Ureter (tissue), 1 donor: ENCODE measurements around the gene NELL1. TPM values are rescaled to one million over a fixed set of nuclear protein-coding genes. Genes with fewer than 3 reads are reported as not detected.

Source experiments
- DNase-seq: peaks from one replicate; pipeline ENCODE4 v3.0.0-alpha.2; 2020; ENCODE audit warnings: low spot score
- total RNA-seq: library from RNA; stranded (reverse); gene quantifications from one replicate; pipeline ENCODE4 v1.2.4, GENCODE V29; 2023
- donor health status: DM: yes; HTN: yes; CAD: no.

Gene NELL1
- total RNA-seq, 1 donor from 2014 or later: not detected

DNA sequence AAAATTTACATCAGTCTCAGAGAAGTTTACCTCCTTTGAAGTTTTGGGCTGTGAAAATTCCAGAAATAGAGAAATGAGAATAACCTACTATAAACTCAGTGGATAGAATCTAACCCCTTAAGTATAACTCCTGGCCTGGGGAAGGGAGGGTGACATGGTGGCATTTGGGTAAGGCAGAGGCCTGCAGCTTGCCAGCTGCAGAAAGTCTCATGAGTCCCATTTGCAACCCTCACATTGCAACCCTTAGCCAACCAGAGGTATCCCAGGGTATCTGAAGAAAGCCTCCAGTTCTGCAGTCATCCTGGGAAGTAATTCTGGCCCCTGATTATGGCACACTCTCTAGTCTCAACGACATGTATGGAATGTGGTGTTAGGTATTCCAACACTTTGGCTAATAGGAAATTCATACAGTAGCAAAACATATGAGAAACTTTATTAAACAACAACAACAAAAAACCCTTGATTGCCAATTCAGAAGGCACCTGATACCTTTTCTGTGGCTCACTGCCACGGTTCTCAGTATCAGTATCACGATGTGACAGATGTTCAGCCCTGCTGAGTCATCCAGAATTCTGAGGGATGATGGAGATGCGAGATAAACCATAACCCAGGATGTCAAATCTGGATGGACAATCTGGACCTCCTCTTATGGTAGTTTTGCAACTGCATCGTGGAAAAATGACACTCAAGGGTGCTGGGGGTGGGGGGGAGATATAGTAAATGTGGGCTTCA is 743.4 kb downstream of the NELL1 start:
- DNase-seq: no peak

- no peak for DNase-seq
Measured at GRCh38 chr11:21414953-21415352, 745.6 kb downstream of the NELL1 start.

DNA sequence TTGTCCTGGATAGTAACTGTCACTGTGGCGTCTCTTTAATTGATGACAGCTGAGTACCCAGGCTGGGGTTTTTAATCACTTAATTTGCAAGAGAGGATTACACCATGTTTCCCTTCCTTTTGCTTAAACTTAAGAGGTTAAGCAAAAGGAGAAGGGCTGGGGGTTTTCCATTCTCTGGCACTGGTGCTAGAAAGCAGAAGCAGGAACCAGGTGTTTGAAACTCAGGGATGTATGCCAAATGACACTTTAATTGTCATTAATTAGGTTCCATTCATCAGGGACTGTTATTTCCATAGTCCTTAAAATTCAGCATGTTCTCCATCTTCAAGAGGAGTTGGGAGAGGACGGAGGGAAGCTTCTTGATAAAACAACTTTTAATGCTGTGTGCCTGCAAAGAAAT is 746.2 kb downstream of the NELL1 start:
- no peak for DNase-seq

GRCh38 chr11:21421711-21422329 is 752.4 kb downstream of the NELL1 start:
- no peak for DNase-seq

DNA sequence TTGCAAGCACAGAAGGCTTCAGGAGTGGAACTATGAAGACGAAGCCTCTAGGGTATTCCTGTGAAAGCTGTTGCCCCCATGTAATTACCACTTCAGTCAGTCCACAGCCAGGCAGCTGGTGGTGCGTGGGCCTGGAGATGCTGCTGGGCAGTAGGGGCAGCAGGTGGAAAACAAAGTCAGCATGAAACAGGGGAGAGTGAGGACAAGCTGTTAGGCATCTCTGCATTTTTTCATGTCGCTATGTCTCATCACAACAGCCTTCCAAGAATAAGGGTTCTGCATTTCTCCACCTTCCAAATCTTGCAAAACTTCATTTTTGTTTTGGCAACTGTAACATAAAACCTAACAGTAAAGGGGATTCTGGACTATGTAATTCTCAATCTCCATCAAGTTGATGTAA is 757.5 kb downstream of the NELL1 start:
- DNase-seq: no peak

- no peak for DNase-seq
Measured at GRCh38 chr11:21427726-21428125, 758.3 kb downstream of the NELL1 start.

- DNase-seq: no peak
Measured at GRCh38 chr11:21428796-21429195, 759.4 kb downstream of the NELL1 start.

GRCh38 chr11:21429401-21429800 is 760.0 kb downstream of the NELL1 start:
- DNase-seq: no peak

DNA sequence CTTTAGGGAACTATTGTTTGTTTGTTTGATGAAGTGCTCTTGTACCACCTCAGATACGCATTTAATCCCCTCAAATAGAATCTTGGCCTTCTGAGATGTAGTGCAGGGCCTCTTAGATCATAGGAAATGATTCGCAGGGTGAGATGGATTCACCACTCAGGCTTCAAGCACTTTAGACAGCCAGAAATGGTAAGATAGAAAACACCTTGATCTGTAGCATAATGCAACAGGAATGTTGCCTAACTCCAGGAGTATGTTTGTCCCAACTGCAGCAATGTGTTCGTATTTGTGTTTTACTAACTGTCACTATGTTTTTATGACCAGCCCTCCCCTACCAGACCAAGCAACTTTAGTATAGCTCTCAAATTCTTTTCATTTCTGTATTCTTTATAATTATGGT is 761.2 kb downstream of the NELL1 start:
- DNase-seq: no peak

DNA sequence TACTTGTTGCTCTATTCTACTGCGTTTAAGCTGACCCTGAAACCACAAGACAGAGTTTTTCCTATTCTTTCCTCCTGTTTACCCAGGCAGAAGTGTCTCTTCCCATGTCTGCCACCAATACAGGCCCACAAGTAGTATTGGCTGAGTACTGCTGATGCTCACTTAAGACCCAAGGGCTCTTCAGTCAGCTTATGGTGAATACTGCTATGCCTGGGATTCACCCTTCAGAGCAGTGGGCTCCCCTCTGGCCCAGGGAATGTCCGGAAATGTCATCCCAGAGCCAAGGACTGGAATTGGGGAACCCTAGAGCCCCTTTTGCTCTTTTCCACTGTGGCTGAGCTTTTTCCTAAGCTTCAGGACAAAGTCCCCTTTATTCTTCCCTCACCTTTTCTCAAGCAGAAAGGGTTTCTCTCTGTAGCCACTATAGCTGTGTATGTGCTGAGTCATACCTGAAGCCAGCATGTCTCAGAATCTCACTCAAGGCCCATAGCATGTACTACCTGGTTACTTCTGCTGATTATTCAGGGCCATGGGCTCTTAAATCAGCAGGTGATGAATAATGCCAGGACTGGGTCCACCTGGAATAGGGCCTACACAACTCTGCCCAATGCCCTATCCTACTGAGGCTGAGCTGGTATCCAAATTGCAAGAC is 777.7 kb downstream of the NELL1 start:
- DNase-seq: no peak

- DNase-seq: no peak
Measured at GRCh38 chr11:21447871-21448270, 778.5 kb downstream of the NELL1 start.

DNA sequence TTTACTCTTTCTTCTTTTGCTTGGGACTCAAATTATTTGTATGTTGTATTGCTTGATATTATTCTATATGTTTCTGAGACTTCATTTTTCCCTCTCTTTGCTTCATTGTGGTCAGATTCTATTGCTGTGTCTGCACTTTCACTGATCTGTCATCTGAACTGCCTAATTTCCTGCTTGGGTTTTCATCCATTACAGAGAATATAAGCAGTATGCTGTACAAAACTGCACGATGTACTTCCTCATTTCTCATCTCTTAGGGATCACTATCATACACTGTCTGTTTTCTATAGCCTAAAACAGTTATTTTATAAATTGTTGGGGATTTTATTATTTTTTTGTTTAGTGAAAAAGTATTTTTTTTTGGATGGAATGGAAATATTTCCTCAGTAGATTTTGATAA is 786.8 kb downstream of the NELL1 start:
- DNase-seq: no peak

- DNase-seq: no peak
Measured at GRCh38 chr11:21460082-21460481, 790.7 kb downstream of the NELL1 start.

DNA sequence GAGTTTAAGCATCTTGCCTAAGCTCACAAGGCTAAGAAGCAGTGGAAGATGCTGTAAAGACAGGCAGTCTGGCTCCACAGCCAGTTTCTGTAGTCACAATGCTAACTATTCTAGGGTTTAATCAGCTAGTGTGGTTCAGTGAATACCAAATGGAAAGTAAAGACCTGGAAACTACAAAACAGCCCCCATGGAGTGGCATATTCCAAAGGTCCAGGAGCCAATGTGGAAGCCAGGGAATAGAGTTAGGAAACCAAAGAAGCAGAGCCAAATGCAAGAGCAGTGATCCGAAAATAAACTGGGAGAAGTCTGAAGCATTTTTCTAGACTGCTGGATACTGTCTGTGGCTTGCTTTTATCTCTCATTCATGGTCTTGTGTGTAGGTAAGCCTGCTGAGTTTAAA is 792.3 kb downstream of the NELL1 start:
- no peak for DNase-seq

DNA sequence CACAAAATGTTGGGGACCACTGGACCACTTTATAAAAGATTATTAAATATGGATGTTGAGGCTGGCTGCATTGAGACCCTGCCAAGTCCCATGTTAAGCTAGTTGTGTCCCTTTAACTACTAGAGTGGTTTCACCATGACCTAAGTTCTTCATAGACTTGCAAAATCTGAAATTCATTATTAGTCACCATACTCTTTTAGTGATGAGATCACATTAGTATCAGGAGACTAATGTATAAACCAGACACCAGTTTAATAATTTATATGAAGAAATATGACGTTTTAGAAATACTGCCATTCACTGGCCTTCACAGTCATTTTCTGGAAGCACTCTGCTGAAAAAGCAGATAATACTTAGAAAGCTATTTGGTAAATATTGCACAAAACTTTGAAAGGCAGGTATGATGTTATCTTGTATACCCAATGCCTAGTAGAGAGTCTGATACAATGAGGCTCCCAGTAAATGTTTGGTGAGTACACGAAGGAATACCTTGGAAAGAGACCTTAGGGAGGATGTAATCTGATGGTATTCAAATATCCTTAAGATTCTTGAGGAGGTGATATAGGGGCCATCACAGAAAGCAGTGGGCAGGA is 795.3 kb downstream of the NELL1 start:
- no peak for DNase-seq

- DNase-seq: no peak
Measured at GRCh38 chr11:21465203-21465602, 795.8 kb downstream of the NELL1 start.

DNA sequence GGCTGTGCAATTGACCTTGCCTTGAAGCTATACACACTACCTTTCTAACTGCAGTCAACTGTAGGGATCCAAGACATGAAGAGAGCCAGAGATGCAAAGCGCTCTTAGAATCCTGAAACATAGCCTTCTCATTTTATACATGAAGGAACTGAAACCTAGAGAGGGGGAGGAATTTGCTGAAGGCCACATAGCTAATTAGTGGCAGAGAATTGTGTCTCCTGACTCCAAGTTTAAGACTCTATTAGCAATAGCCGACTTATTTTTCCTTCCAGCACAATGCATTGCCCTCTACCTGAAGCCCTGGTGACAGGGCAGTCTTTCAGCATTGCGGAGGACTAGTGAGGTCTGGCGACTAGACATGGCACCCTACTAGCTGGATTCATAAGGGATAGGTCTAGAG is 796.5 kb downstream of the NELL1 start:
- DNase-seq: no peak

DNA sequence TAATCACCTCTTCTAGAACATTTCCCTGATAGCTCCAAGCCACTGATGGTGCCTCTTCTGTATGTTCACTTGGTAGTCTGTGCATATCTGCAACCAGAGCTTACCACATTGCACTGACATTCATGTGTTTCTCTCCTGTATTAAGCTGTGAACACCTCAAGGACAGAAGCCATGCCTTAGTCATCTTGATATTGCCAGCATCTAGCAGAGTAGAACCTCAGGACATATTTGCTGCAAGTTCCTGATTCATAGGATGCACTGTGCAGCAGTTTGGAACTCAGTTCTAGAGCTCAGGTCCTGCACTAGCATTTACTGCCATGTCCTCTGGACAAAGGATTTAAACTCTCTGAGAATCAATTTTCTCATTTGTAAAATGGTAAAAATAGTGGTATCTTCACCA is 801.1 kb downstream of the NELL1 start:
- DNase-seq: no peak

DNA sequence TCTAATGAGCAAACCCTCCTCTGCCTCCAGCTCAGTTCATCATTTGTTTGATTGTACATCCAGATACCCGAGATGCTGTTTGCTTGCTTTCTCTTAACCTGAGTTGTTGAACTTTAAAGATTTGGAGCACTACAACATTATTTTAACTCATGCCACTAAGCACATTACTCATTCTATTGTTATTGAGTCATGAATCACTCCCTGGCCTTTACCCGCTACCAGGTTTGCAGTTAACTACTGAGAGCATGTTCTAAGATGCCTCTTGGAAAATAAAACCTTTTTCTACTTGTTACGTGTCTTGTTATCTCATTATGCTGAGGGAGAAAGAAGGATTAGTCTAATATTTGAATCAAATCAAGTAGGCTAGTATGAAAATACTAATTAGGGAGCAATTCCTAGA is 802.9 kb downstream of the NELL1 start:
- no peak for DNase-seq

DNA sequence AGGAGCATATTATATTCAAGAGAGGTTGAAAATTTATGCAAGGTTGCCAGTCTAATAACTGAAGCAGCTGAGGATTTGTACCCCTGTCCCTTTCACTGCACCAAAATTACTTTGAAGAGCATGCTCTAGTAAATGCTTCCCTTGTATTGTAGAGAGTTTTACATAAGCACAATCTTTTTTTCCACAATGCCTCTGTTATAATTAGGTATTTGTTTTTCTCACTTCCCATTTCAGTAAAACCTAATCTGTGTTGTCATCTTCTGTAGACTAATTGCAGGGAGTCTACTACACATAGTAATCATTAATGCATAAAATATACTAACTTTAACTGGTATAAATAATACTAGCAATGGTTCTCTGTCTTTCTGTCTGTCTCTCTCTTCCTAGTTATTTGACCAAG is 805.1 kb downstream of the NELL1 start:
- DNase-seq: no peak

DNA sequence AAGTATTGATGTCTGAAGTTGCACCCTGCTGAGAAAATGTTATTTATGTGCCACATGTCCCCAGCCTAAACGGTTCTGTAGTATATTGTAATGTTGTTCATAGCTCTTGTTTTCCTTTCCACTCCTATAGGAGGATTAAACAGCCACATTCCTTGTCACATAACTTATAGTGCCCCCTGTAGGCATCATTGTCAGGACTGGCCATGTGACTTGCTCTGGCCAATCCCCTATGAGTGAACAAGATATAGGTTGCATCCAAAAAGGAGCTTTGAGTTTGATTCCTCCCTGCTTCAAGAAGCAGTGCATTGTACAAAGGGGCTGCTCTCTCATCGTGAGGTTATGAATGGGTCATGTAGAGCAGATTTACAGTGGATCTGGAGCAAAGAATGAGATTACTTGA is 805.9 kb downstream of the NELL1 start:
- DNase-seq: no peak

- no peak for DNase-seq
Measured at GRCh38 chr11:21476588-21476987, 807.2 kb downstream of the NELL1 start.

- DNase-seq: no peak
Measured at GRCh38 chr11:21480240-21480639, 810.9 kb downstream of the NELL1 start.
